Measurements from ENCODE around the gene ZBTB7A. TPM values are rescaled to one million over a fixed set of nuclear protein-coding genes. Genes with fewer than 3 reads are reported as not detected.

Gene ZBTB7A
- total RNA-seq, 1 experiment from 2014 or later: 8.6 TPM

DNA sequence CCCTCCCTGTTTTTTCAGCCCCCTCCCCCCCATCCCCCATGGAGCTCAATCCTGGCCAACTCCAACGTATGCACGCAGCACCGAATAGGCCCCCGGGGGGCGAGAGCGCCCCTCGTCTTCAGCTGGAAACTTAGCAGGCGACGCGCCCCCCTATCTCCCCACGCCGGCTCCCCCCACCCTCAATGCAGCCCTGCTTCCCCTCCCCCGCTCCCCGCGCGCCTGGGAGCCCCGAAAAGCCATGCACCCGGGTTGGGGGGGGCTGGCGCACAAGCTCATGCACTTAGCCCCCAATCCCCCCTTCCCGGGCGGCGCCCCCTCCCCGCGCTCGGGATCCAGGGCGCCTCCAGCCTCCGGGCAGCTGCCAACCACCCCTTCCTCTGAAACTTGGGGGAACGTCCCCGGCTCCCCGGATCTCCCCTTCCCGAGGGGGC lies 508 bp downstream of the ZBTB7A start:
- Histone ChIP-seq H3K4me1 (peaks cover 4% of the 10 kb centered on the region; the same call in 1 of the 2 replicates), H3K9me3 (replicated peaks) (no peaks in the 10 kb centered on the region), H3K36me3 (peaks cover 2% of the 10 kb centered on the region; the same call in 1 of the 2 replicates), H3K27ac (peak overlapping the region; percentile 40; the same call in 1 of the 2 replicates), H3K27me3 (peaks cover 8% of the 10 kb centered on the region; the same call in 1 of the 2 replicates), H3K4me3 (peak overlapping the region; percentile 88)
- DNase-seq: no peak

DNA sequence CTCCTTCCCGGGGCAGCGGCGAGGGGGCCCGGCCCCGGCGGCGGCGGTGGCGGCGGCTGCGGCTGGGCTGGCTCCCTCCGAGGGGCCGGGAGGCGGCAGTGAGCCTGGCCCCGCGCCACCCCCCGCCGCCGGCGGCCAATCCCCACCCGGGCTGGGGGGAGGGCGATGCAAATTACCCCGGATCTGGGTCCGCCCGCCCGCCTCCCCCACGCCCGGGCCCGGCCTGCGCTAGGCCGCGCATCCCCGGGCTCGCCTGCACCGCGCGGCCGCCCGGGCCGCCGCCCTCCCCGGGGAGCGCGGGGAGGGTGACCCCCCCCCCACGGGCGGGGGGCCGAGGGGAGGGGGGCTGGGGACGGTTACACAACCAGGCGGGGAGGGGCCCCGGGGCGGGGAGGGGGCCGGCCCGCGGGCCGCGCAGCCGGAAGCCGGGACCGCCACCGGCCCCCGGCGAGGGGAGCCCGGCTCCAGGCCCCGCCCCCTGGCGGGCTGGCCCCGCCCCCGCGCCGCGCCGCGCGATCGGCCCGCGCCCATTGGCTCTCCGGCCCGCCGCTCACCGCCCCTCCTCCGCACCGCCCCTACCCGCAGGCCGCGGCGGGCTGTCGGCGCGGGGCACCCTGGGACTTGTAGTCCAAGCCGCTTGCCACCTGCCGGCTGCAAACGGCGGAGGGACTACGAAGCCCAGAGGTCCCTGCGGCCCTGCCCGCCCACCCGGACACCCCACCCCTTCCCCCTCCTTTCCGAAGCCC lies 1.1 kb downstream of the ZBTB7A start:
- Histone ChIP-seq H3K27me3 (peaks cover 8% of the 10 kb centered on the region; the same call in 1 of the 2 replicates), H3K27ac (no peak overlapping the region), H3K4me1 (peaks cover 4% of the 10 kb centered on the region; the same call in 1 of the 2 replicates), H3K9me3 (replicated peaks) (no peaks in the 10 kb centered on the region), H3K36me3 (peaks cover 2% of the 10 kb centered on the region; the same call in 1 of the 2 replicates), H3K4me3 (peak overlapping the region; percentile 91)
- peak; percentile 95 to 96 for DNase-seq

DNA sequence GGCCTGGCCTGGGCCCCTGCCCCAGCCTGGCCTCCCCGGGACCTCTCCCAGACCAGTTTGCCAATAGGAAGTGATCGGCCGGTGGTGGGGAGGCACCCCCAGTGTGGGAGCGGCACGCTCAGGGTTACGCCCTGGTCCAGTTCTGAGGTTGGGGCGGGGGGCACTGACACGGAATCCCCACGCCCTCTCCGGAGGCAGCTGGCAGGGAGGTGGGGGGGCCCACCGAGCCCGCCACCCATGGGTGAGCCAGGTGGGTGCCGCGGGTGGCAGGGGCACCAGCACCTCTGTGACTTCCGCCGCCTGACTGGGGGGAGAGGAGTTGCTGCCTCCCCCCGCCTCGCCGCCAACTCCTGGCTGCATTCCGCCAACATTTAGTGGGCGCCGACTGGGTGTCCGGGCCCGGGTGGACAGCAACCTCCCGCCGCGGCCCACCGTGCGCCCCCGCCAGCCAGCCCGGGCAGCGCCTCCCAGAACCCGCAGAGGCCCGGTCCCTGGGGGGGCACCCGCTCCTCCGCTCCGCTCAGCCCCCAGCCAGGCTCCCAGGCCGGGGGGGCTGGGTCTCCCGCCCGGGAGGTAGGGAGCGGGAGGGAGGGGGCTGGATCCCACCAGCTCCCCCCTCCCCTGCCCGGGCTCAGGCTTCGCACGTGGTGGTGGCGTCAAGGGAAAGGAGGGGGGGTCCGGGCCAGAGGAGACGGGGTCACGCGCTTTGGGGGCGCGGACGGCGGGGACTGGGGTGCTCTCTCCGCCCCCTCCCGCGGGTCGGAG lies 2.0 kb downstream of the ZBTB7A start:
- Histone ChIP-seq H3K4me1 (peaks cover 4% of the 10 kb centered on the region; the same call in 1 of the 2 replicates), H3K36me3 (peaks cover 2% of the 10 kb centered on the region; the same call in 1 of the 2 replicates), H3K27me3 (peaks cover 8% of the 10 kb centered on the region; the same call in 1 of the 2 replicates), H3K4me3 (peak overlapping the region; percentile 91), H3K9me3 (replicated peaks) (no peaks in the 10 kb centered on the region), H3K27ac (peak overlapping the region; percentile 73)
- DNase-seq: no peak

DNA sequence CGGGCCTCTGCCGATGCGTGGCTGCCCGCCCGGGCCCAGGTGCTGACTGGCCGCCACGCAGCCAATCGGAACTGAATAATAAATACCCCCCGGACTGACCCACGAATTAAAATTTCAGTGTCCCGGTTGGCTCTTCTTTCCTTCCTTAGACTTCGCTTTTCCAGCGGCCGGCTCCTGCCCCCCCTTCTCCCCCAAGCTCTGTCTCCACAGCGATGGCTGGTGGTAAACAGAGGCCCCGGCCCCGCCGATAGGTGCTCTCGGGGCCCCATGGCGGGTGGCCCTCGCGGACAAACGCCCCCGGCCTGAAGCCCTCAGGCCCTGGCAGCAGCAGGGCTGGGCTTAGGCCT lies 2.6 kb downstream of the ZBTB7A start:
- DNase-seq: no peak
- Histone ChIP-seq H3K36me3 (peaks cover 2% of the 10 kb centered on the region; the same call in 1 of the 2 replicates), H3K4me3 (peak overlapping the region; percentile 91), H3K27ac (peak overlapping the region; percentile 73), H3K9me3 (replicated peaks) (no peaks in the 10 kb centered on the region), H3K27me3 (peaks cover 7% of the 10 kb centered on the region; the same call in 1 of the 2 replicates), H3K4me1 (peaks cover 4% of the 10 kb centered on the region; the same call in 1 of the 2 replicates)

DNA sequence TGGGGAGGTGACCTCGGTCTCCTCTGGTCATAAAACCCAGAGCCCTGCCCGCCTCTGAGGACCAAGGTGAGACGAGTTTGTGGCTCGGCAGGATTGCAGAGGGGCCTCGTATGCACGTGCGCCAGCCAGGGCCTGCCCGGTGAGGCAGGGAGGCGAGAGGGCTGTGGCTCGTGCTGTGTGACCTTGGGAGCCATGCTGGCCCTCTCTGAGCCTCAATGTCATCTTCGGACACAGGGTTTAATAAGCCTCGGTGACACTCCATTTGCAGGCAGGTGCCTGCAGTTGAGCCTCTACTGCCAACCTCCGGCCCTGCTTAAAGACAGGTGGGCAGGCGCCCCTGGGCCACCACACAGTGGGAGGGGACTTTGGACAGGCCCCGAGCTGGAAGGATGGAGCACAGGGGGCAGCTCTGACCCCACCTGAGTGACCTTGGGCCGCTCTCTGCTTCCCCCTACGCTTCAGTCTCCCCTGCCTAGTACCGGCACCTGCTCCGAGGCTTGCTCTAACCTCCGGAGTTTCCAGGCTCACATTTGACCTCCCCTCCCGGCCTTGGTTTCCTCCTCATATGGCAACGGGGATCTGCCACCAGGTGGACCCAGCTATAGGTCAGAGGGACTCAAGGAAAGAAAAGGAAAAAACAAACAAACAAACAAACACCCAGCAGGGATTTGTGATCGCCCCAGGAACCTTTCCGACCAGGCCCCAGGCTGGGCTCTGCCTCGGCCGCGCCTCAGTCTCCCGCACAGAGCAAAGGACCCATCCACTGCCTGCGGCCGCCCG lies 3.1 kb downstream of the ZBTB7A start:
- Histone ChIP-seq H3K27ac (no peak overlapping the region), H3K4me3 (peak overlapping the region; percentile 91), H3K4me1 (peaks cover 4% of the 10 kb centered on the region; the same call in 1 of the 2 replicates), H3K27me3 (peaks cover 4% of the 10 kb centered on the region; the same call in 1 of the 2 replicates), H3K36me3 (peaks cover 2% of the 10 kb centered on the region; the same call in 1 of the 2 replicates), H3K9me3 (replicated peaks) (no peaks in the 10 kb centered on the region)
- DNase-seq: no peak

DNA sequence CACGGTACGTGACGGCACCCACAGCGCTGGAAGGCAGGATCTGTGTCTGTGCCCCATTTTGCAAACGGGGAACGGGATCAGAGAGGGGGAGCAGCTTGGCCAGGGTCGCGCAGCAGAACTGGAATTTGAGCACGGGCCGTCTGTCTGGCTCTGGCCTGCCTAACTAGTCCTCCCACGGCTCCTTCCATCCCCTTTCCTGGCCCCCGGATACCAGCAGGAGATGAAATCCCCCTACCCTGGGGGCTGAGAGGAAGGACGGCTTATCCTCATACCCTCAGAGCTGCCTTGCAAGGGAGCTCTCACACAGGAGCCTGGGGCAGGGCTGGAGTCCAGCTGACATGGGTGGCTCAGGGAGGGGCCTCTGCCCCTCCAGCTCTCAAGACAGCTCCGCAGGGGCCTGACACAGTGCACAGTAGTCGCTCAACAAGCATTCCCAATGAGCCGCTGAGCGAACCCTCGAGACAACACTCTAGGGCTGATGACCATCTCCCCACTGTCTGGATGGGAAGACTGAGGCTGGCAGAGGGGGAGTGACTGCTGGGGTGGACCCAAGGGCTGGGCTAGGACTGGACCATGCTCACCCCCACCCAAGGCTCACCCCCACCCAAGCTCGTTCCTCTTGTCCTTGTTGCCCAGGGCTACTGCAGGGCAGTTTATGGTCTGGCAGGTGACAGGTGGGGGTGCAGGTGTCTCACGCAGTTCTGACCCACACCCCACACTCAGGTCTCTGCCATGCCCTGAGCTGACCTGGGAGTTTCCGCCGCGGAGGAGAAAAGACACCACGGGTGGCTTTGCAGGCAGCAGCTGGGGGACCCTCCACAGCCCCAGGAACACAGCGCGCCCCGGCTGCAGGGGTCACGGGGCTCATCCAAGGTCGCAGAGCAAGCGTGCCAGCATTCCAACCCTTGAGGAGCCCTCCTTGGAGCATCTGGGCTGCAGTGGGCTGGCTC lies 4.0 kb downstream of the ZBTB7A start:
- H3K27ac ChIP-seq: no peak overlapping the region
- H3K9me3 ChIP-seq (replicated peaks): no peaks in the 10 kb centered on the region
- no peaks in the 10 kb centered on the region for H3K4me1 ChIP-seq
- peaks cover 2% of the 10 kb centered on the region; the same call in 1 of the 2 replicates for H3K36me3 ChIP-seq
- H3K4me3 ChIP-seq: no peak overlapping the region
- DNase-seq: no peak
- H3K27me3 ChIP-seq: no peaks in the 10 kb centered on the region

DNA sequence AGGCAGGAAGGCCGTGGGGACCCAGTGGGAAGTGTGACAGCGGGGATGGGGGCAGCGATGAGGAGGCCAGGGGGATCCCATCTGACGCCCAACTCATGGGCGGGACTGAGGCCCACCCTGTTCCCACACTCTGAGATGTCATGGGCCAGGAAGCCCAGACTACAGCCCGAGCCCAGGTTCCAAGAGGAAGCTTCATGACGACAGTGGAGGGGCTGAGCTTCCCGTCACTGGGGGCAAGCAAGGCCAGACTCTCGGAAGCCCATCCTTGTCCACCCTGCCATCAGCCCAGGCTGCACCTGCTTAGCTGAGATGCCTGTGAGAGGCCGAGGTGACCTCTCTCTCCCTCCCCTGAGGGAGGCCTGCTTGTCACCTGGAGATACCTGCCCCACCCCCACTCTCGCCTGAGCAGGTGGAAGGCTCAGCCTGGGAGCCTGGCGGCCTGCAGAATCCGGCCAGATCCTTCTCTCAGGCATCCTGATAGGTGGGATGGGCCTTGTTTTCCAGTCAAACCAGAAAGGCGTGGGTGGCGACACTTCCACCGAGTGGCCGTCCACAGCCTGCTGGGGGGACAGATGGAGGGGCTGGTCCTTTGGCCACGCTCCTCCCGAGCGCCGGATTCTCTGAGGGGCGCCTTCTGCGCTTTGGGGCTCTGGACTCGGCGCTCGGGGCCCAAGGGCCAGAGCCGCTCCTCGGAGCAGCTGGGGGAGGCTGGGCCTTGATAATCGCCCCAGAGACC lies 4.8 kb downstream of the ZBTB7A start:
- no peak overlapping the region for H3K27ac ChIP-seq
- H3K9me3 ChIP-seq (replicated peaks): no peaks in the 10 kb centered on the region
- DNase-seq: no peak
- no peaks in the 10 kb centered on the region for H3K4me1 ChIP-seq
- H3K4me3 ChIP-seq: no peak overlapping the region
- no peaks in the 10 kb centered on the region for H3K27me3 ChIP-seq
- peaks cover 2% of the 10 kb centered on the region; the same call in 1 of the 2 replicates for H3K36me3 ChIP-seq

DNA sequence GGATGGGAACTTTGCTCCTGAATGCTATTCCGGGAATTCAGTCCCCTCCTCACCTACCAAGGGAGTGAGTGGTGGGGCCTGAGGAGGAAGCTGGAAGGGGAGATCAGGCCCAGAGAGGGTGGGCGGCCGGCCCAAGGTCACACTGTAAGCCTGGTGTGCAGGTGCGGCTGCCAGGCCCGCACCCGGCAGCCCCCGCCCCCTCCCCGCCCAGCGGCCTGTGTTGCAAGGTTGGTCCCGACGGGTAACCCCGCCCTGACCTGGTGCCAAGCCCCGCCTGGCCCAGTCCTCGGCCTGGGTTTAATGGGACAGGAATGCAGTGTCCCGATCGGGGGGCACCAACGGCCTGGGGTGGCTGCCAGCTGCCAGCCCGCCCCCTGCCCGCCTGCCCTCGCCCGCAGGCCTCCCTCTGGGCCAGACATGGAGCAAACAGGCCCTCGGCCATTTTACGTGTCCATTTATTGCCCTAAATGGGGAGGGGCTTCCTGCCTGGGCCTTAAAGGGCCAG lies 5.5 kb downstream of the ZBTB7A start:
- DNase-seq: no peak
- peaks cover 2% of the 10 kb centered on the region; the same call in 1 of the 2 replicates for H3K36me3 ChIP-seq
- H3K4me1 ChIP-seq: no peaks in the 10 kb centered on the region
- no peaks in the 10 kb centered on the region for H3K27me3 ChIP-seq
- H3K27ac ChIP-seq: no peak overlapping the region
- no peak overlapping the region for H3K4me3 ChIP-seq
- no peaks in the 10 kb centered on the region for H3K9me3 ChIP-seq (replicated peaks)

DNA sequence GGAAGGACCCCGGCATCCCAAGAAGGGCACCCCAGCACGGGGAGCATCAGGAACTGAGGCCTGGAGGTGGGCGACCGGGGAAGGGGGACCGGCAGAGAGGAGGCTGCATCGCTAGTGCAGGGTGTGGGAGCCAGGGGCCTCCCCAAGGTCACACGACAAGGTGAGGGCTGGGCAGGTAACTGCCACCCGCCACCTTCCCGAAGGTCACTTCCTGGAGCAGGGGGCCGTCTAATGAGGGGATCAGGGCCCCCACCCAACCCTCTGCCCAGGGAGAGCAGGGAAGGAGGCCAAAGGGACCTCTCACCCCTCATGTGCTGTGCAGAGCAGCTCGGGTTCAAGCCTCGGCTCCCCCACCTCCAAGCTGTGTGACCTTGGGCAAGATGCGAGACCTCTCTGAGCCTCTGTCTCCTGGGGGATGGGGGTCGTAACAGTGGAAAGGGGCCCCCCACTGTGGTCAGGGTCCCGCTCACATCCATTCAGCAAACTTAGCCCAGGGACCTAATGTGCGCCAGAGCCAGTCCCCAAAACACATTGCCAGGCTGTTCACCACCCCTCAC lies 6.0 kb downstream of the ZBTB7A start:
- Histone ChIP-seq H3K27me3 (no peaks in the 10 kb centered on the region), H3K4me1 (no peaks in the 10 kb centered on the region), H3K4me3 (no peak overlapping the region), H3K36me3 (peaks cover 2% of the 10 kb centered on the region; the same call in 1 of the 2 replicates), H3K27ac (no peak overlapping the region), H3K9me3 (replicated peaks) (no peaks in the 10 kb centered on the region)
- DNase-seq: no peak

DNA sequence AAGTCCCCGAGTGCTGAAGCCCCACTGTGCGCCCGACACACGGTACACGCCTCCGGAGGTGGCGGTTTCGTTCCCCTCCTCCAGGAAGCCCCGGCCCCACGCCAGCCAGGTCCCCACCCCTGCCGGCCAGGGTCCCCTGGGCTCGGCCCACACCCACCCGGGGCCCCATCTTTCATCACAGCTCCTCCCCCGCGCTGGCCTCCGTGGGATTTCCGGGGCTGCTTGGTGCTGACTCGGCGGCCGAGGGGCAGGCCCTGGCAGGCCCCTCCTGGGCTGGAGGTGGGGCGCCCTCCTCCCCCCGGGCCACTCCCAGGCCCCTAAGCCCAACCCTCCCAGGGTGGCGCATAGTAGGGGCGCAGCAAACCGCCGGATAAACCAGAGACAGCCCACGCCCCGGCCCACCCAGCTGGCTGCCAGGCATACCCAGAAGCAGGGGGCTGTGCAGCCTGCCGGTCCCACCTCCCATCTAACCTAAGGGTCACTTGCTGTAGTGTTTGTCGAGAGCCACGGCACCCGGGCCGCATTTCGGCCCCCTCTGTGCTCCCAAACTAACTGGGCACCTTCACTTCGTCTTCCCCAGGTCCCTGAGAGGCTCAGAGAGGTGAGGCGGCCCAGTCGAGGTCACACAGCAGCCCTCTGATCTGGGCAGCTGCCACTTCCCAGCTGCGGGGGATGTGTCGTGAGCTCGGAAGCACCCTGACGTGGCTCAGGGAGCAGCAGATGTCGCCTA lies 6.6 kb downstream of the ZBTB7A start:
- no peaks in the 10 kb centered on the region for H3K4me1 ChIP-seq
- H3K27me3 ChIP-seq: no peaks in the 10 kb centered on the region
- no peak for DNase-seq
- no peak overlapping the region for H3K27ac ChIP-seq
- H3K9me3 ChIP-seq (replicated peaks): no peaks in the 10 kb centered on the region
- peaks cover 6% of the 10 kb centered on the region; the same call in 1 of the 2 replicates for H3K36me3 ChIP-seq
- H3K4me3 ChIP-seq: no peak overlapping the region

DNA sequence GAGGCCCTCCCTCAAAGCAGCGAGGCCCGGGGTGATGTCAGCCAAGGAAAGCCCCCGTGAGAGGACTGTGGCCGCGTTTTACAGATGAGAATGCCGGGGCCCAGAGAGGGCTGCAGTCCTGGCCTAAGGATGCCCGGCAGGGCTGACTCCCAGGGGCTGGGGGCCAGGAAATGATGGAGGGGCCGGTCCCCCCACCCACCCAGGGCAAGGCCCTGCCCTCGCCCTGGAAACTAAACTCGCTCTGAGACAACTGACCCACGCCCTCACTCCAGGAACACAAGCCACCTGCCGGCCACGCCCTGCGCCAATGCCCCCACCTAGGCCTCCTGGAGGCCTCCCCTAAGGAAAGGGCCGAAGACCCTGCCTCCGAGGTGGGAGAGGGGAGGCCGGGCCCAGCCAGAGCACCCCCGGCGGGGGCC lies 7.2 kb downstream of the ZBTB7A start:
- H3K36me3 ChIP-seq: peaks cover 11% of the 10 kb centered on the region
- DNase-seq: no peak
- H3K9me3 ChIP-seq (replicated peaks): no peaks in the 10 kb centered on the region
- no peak overlapping the region for H3K27ac ChIP-seq
- no peaks in the 10 kb centered on the region for H3K27me3 ChIP-seq
- H3K4me1 ChIP-seq: no peaks in the 10 kb centered on the region
- H3K4me3 ChIP-seq: no peak overlapping the region

Measured in SJCRH30 (cell line).